Ishikawa (cell line): ENCODE data around the gene LONRF2.

Experiments used
- EGR1 ChIP-seq: IDR thresholded peaks from 2 replicates; pipeline ENCODE4 v1.6.1; 2012
- FOXM1 ChIP-seq: IDR thresholded peaks from 2 replicates; pipeline ENCODE4 v1.6.1; 2012; ENCODE audit warnings: low read depth, borderline replicate concordance
- ZBTB7A ChIP-seq: IDR thresholded peaks from 2 replicates; pipeline ENCODE4 v1.6.1; 2012; ENCODE audit warnings: low read depth
- TF ChIP-seq, protein P1 (sequence below): IDR thresholded peaks from 2 replicates; pipeline ENCODE4 v1.6.1; 2012; ENCODE audit warnings: low read depth, mild to moderate bottlenecking

DNA sequence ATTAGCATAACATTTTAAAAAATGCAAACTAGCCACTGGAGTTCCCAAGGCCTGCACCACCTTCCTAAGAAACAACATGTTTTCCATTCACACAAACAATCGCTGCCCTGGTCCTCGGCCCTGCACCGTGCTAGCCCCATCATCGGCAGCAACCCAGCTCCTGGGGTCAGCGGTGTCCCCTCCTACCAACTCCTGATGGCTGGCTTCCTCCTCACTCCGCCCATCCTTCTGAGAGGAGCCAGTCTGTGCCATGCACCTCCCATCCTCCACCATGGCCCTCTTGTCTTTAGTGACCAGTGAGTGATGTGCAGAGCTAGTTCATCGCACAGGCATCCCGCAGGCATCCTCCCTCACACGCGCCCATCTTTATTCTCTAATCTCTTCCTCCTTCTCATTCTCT lies 81.9 kb downstream of the LONRF2 start:
- no peak for TF ChIP-seq EGR1
- TF ChIP-seq, protein P1, sequence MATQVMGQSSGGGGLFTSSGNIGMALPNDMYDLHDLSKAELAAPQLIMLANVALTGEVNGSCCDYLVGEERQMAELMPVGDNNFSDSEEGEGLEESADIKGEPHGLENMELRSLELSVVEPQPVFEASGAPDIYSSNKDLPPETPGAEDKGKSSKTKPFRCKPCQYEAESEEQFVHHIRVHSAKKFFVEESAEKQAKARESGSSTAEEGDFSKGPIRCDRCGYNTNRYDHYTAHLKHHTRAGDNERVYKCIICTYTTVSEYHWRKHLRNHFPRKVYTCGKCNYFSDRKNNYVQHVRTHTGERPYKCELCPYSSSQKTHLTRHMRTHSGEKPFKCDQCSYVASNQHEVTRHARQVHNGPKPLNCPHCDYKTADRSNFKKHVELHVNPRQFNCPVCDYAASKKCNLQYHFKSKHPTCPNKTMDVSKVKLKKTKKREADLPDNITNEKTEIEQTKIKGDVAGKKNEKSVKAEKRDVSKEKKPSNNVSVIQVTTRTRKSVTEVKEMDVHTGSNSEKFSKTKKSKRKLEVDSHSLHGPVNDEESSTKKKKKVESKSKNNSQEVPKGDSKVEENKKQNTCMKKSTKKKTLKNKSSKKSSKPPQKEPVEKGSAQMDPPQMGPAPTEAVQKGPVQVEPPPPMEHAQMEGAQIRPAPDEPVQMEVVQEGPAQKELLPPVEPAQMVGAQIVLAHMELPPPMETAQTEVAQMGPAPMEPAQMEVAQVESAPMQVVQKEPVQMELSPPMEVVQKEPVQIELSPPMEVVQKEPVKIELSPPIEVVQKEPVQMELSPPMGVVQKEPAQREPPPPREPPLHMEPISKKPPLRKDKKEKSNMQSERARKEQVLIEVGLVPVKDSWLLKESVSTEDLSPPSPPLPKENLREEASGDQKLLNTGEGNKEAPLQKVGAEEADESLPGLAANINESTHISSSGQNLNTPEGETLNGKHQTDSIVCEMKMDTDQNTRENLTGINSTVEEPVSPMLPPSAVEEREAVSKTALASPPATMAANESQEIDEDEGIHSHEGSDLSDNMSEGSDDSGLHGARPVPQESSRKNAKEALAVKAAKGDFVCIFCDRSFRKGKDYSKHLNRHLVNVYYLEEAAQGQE, result no peak
- TF ChIP-seq ZBTB7A, result no peak
- no peak for TF ChIP-seq FOXM1
